PC-9 (cell line): ENCODE results near the gene DSCAM. TPM values are rescaled to one million over a fixed set of nuclear protein-coding genes. Genes with fewer than 3 reads are reported as not detected.

Experiments
- BruUV-seq: library from RNA; stranded (reverse); fragments of 400-500 nt; replicated peaks from 2 replicates; lab custom pipeline; 2021; lab: Mats Ljungman, UMichigan
- CTCF ChIA-PET: fragments of 300-600 bp; sonication (Branson Sonifier 250); formaldehyde crosslinking; loops from one replicate; lab custom pipeline; 2022; ENCODE audit warnings: antibody characterized with exemption; lab: Charles Lee
- POLR2A ChIA-PET: fragments of 300-600 bp; sonication (Branson Sonifier 250); formaldehyde crosslinking; loops from one replicate; lab custom pipeline; 2022; ENCODE audit warnings: antibody characterized with exemption; ENCODE audit not compliant: unreplicated experiment; lab: Charles Lee
- DNase-seq, 2 experiments: peaks; one replicate each; pipeline versions ENCODE4 v3.0.0 to v3.0.0-alpha.2; 2015 to 2022; ENCODE audit warnings: mixed read lengths in 1 of 2
- H2AFZ ChIP-seq: fragments of 200-600 bp; sonication (generic); 2 replicates; pipeline ENCODE4 v1.8.1; 2017; ENCODE audit warnings: antibody characterized with exemption
- H3F3A ChIP-seq: fragments of 200-600 bp; sonication (generic); 2 replicates; pipeline ENCODE4 v1.8.1; 2017; ENCODE audit warnings: antibody characterized with exemption, mild to moderate bottlenecking, low read depth; ENCODE audit not compliant: insufficient read depth
- H3K27ac ChIP-seq: fragments of 200-600 bp; sonication (generic); 2 replicates; pipeline ENCODE4 v1.6.1; 2016; ENCODE audit warnings: mixed run types
- H3K27me3 ChIP-seq: fragments of 200-600 bp; sonication (generic); 2 replicates; pipeline ENCODE4 v1.6.1; 2016; ENCODE audit warnings: low read depth, mixed run types; ENCODE audit not compliant: insufficient read depth
- H3K36me3 ChIP-seq: fragments of 200-600 bp; sonication (generic); 2 replicates; pipeline ENCODE4 v1.6.1; 2016; ENCODE audit warnings: low read depth, mixed run types
- H3K4me1 ChIP-seq: fragments of 200-600 bp; sonication (generic); replicated peaks from 2 replicates; pipeline ENCODE4 v1.6.1; 2016; ENCODE audit warnings: mixed run types; ENCODE audit not compliant: insufficient read depth
- H3K4me2 ChIP-seq: fragments of 200-600 bp; sonication (generic); 2 replicates; pipeline ENCODE4 v1.6.1; 2017; ENCODE audit warnings: mixed run types
- H3K4me3 ChIP-seq: fragments of 200-600 bp; sonication (generic); 2 replicates; pipeline ENCODE4 v1.6.1; 2016; ENCODE audit warnings: mixed run types
- H3K79me2 ChIP-seq: fragments of 200-600 bp; sonication (generic); 2 replicates; pipeline ENCODE4 v1.6.1; 2017; ENCODE audit warnings: low read depth, mixed run types
- H3K9me2 ChIP-seq: fragments of 200-600 bp; sonication (generic); 2 replicates; pipeline ENCODE4 v1.8.1; 2017; ENCODE audit warnings: mild to moderate bottlenecking; ENCODE audit not compliant: insufficient read depth
- H3K9me3 ChIP-seq: fragments of 200-600 bp; sonication (generic); 2 replicates; pipeline ENCODE4 v1.8.1; 2016; ENCODE audit warnings: low read depth; ENCODE audit not compliant: insufficient read depth
- H4K20me1 ChIP-seq: fragments of 200-600 bp; sonication (generic); 2 replicates; pipeline ENCODE4 v1.8.1; 2017; ENCODE audit not compliant: insufficient read depth
- EZH2 ChIP-seq: fragments of 200-600 bp; sonication (generic); IDR thresholded peaks from 2 replicates; pipeline ENCODE4 v1.8.0; 2017; ENCODE audit warnings: antibody characterized with exemption, low read depth
- intact Hi-C: fragments of 100-400 bp; cut with micrococcal nuclease; formaldehyde crosslinking; loops from one replicate; pipeline ENCODE4 v1.10.0; 2022; ENCODE audit not compliant: unreplicated experiment
- total RNA-seq: library from RNA; stranded (reverse); gene quantifications from 2 replicates; pipeline ENCODE4 v1.2.3, GENCODE V29; 2021
- TF ChIP-seq, protein P1 (sequence below): fragments of 200-600 bp; sonication (generic); conservative IDR thresholded peaks from 2 replicates; pipeline ENCODE4 v1.6.1; 2017; ENCODE audit warnings: mixed run types, antibody characterized with exemption, mild to moderate bottlenecking, moderate library complexity

DSCAM gene
- total RNA-seq, 1 experiment from 2014 or later = not detected

- no peak for TF ChIP-seq EZH2
- TF ChIP-seq, protein P1, sequence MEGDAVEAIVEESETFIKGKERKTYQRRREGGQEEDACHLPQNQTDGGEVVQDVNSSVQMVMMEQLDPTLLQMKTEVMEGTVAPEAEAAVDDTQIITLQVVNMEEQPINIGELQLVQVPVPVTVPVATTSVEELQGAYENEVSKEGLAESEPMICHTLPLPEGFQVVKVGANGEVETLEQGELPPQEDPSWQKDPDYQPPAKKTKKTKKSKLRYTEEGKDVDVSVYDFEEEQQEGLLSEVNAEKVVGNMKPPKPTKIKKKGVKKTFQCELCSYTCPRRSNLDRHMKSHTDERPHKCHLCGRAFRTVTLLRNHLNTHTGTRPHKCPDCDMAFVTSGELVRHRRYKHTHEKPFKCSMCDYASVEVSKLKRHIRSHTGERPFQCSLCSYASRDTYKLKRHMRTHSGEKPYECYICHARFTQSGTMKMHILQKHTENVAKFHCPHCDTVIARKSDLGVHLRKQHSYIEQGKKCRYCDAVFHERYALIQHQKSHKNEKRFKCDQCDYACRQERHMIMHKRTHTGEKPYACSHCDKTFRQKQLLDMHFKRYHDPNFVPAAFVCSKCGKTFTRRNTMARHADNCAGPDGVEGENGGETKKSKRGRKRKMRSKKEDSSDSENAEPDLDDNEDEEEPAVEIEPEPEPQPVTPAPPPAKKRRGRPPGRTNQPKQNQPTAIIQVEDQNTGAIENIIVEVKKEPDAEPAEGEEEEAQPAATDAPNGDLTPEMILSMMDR = no peak
- CTCF ChIA-PET = no interaction called here
- intact Hi-C loops = no loop called here
- BruUV-seq = no TSS peak
- DNase-seq = no peak
- no peaks in the 10 kb centered on the region for H3K9me2 ChIP-seq
- POLR2A ChIA-PET = no interaction called here
- H2AFZ ChIP-seq = no peak overlapping the region
- H3K27ac ChIP-seq = no peak overlapping the region
- no peaks in the 10 kb centered on the region for H3F3A ChIP-seq
- H4K20me1 ChIP-seq = no peaks in the 10 kb centered on the region
- no peaks in the 10 kb centered on the region for H3K36me3 ChIP-seq
- no peaks in the 10 kb centered on the region for H3K27me3 ChIP-seq
- no peaks in the 10 kb centered on the region for H3K79me2 ChIP-seq
- no peaks in the 10 kb centered on the region for H3K4me1 ChIP-seq
- H3K4me2 ChIP-seq = no peak overlapping the region
- H3K9me3 ChIP-seq = no peaks in the 10 kb centered on the region
- H3K4me3 ChIP-seq = no peak overlapping the region
These were observed 528.6 kb downstream of the DSCAM start for GRCh38 chr21:40318371-40318770.

GRCh38 chr21:40316104-40316503 is 530.9 kb downstream of the DSCAM start:
- POLR2A ChIA-PET = no interaction called here
- Histone ChIP-seq H3K4me3 (no peak overlapping the region), H3K27me3 (no peaks in the 10 kb centered on the region), H3K27ac (no peak overlapping the region), H3K9me2 (no peaks in the 10 kb centered on the region), H4K20me1 (no peaks in the 10 kb centered on the region), H3K4me2 (no peak overlapping the region), H3K79me2 (no peaks in the 10 kb centered on the region), H3K4me1 (no peaks in the 10 kb centered on the region), H3F3A (no peaks in the 10 kb centered on the region), H2AFZ (no peak overlapping the region), H3K36me3 (no peaks in the 10 kb centered on the region), H3K9me3 (no peaks in the 10 kb centered on the region)
- intact Hi-C loops = no loop called here
- no TSS peak for BruUV-seq
- TF ChIP-seq, protein P1 = no peak
- TF ChIP-seq EZH2 = no peak
- no peak for DNase-seq
- CTCF ChIA-PET = no interaction called here

DNA sequence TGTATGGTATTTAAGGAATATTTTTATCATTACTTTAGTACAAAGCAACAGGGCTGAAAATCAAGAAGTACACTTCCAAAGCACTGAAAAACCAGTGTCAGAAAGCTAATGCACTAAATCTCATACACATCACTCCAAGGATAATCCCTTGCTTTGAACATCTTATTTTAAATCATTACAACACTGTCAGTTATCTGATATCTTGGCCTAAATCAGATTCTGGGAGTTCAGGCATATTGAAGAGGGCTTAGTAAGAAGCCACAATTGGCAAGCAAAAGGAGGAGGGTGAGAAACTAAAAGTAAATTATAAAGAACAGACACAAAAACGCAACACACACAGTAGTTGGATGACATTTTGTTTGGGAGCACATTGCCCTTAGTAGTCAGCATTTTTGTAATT is 531.3 kb downstream of the DSCAM start:
- no peaks in the 10 kb centered on the region for H3K9me3 ChIP-seq
- no peaks in the 10 kb centered on the region for H4K20me1 ChIP-seq
- BruUV-seq = no TSS peak
- H2AFZ ChIP-seq = no peak overlapping the region
- POLR2A ChIA-PET = no interaction called here
- H3K4me1 ChIP-seq = no peaks in the 10 kb centered on the region
- H3K79me2 ChIP-seq = no peaks in the 10 kb centered on the region
- intact Hi-C loops = no loop called here
- no peak for TF ChIP-seq EZH2
- TF ChIP-seq, protein P1 = no peak
- no peaks in the 10 kb centered on the region for H3K9me2 ChIP-seq
- CTCF ChIA-PET = no interaction called here
- no peak overlapping the region for H3K4me2 ChIP-seq
- H3K4me3 ChIP-seq = no peak overlapping the region
- no peaks in the 10 kb centered on the region for H3F3A ChIP-seq
- H3K36me3 ChIP-seq = no peaks in the 10 kb centered on the region
- no peak overlapping the region for H3K27ac ChIP-seq
- DNase-seq = no peak
- no peaks in the 10 kb centered on the region for H3K27me3 ChIP-seq
